ENCODE results near the gene VPS13D.

The VPS13D gene

DNA sequence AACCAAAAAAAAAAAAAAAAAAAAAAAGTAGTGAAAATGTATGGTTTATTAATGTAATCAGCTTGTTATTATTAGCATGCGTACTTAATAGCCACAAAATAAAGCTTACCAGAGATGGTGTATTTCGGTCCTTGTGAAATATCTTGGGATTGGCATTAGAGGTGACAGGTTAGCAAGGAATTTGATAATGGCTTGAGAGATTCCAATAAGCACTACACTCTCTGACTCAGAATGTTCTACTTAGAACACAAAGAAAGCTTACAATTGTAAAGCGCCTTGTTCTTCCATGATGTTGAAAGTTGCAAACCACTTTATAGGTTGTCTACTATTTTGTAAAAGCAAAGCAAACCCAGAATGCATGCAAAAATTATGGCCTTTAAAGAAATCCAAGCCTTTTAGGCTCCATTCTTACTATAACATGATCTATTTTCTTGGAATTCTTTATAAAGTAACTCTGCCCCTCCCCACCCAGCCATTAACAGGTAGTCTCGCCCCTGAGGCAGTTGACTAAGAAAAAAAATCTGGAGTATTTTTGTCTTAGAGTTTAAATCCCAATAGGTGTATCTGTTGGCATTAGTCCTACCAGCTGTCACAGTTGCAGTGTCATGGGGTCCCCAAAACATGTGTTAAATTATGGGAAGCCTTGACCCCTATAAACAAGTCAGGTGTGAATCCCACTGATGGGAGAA is 259.0 kb downstream of the VPS13D start:
- no peak for DNase-seq (ENCODE audit: low read depth in 2 of 2)

DNA sequence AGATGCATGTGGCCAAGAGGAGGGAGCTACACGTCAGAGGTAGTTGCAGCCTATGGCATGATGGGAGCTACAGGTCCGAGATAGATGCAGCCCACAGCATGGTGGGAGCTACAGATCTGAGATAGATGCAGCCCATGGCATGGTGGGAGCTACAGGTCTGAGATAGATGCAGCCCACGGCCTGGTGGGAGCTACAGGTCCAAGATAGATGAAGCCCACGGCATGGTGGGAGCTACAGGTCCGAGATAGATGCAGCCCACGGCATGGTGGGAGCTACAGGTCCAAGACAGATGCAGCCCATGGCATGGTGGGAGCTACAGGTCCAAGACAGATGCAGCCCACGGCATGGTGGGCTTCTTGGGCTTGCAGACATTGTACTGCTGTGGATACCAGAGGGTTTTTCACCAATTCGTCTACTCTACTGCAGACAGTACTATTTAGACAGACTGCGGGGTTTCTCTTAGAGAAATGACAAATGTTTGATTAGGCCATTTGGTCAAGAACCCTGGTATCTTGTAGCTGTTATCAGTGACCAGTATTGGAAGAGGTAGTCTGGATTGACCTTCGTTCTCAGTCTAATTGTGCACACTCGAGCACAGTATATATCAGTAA is 260.8 kb downstream of the VPS13D start:
- no peak for DNase-seq (ENCODE audit: low read depth in 2 of 2)

- peak; percentile 58 to 60 for DNase-seq (ENCODE audit: low read depth in 2 of 2)
Observed at GRCh38 chr1:12491656-12492055, 261.8 kb downstream of the VPS13D start.

DNA sequence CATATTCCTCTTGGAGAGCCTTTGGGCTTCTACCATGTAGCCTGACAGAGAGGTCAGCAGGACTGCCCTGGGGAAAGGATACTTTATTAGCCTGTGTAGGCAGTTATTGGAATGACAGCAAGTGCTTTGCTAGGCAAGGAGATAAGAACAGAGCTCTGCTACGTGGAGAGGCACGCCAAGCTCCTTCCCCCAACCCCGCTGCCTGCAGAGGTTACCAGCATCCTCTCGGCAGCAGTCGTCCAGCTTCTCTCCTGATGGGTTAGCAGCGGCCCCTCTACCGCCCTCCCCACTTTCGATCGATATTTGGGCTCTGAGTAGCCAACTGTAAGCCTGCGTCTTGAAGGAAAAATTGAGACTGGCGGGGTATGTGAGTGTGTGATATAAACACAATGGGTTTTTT is 265.9 kb downstream of the VPS13D start:
- DNase-seq (ENCODE audit: low read depth in 2 of 2): no peak

GRCh38 chr1:12496154-12496961 is 266.5 kb downstream of the VPS13D start:
- DNase-seq (ENCODE audit: low read depth in 2 of 2): no peak

- peak; percentile 41 to 48 for DNase-seq (ENCODE audit: low read depth in 2 of 2)
Observed at GRCh38 chr1:12499539-12500240, 269.9 kb downstream of the VPS13D start.

DNA sequence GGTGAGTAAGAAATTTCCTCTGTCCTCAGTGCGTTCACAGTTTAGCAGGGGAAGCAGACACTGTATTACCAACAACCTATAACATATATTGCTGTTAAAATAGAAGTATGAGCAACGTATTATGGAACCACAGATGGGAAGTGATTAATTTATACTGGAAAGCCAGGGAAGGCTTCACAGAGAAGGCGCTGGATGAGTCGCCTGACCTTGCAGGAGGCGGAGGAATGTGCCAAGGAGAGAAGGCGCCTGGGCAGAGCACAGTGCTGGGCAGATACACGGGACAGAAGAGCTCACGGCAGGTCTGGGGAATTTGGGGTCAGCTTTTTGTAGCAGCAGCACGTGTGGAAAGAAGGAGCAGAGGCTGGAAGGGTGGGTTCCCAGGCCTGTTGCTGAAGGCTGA is 271.8 kb downstream of the VPS13D start:
- DNase-seq (ENCODE audit: low read depth in 2 of 2): peak in 1 of 2 experiments; percentile 40

- DNase-seq (ENCODE audit: low read depth in 2 of 2): no peak
Observed at GRCh38 chr1:12502336-12503109, 272.7 kb downstream of the VPS13D start.

- no peak for DNase-seq (ENCODE audit: low read depth in 2 of 2)
Observed at GRCh38 chr1:12503709-12504108, 273.9 kb downstream of the VPS13D start.

- DNase-seq (ENCODE audit: low read depth in 2 of 2): no peak
Observed at GRCh38 chr1:12504601-12505000, 274.8 kb downstream of the VPS13D start.

DNA sequence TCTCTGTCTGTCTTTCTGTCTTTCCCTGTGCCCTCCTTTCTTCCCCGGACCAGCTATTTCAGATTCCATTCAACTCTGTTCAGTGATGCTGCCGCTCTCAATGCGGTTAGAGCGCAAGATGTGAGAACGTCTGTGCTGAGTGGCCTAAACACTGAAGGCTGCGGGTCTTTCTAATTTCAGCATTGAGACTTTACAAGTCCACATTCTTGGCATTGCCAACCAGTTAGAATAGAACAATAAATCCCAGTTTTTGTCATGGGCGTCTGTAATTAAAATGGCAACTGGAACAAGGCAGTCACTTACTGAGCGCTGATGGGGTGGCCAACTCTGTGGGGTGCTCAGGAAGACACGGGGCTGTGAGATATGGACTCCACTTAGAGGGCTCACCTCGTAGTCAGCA is 275.4 kb downstream of the VPS13D start:
- DNase-seq (ENCODE audit: low read depth in 2 of 2): no peak

DNA sequence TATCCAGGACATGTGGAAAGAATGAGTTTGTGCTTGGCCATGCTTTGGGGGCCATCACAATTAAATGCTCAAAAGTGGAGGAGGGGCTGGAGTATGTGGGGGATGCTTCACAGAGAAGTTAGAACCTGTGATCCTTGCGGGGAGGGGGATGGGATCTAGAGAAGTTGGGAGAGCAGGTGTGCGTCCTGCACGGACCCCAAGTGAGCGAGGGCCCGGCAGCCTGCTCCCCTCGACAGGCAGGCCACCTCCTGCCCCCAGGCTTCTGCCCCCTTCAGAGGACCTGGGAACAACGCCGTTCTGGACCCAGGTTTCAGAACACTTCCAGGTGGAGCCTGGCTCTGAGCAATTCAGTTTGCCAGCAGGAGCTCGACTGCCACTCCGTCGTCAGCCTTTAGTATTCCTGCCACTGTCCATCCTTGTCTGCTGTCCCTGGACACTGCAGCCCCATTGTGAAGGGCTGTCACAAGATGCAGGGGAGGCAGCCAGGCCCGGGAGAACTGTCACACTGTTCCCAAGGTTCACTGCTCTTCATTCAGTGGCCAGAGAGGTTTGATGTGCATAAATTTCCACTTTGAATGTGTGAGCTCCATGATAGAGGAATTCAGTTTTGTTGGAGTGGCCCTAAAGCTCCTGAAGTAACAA is 275.9 kb downstream of the VPS13D start:
- DNase-seq (ENCODE audit: low read depth in 2 of 2): no peak

DNA sequence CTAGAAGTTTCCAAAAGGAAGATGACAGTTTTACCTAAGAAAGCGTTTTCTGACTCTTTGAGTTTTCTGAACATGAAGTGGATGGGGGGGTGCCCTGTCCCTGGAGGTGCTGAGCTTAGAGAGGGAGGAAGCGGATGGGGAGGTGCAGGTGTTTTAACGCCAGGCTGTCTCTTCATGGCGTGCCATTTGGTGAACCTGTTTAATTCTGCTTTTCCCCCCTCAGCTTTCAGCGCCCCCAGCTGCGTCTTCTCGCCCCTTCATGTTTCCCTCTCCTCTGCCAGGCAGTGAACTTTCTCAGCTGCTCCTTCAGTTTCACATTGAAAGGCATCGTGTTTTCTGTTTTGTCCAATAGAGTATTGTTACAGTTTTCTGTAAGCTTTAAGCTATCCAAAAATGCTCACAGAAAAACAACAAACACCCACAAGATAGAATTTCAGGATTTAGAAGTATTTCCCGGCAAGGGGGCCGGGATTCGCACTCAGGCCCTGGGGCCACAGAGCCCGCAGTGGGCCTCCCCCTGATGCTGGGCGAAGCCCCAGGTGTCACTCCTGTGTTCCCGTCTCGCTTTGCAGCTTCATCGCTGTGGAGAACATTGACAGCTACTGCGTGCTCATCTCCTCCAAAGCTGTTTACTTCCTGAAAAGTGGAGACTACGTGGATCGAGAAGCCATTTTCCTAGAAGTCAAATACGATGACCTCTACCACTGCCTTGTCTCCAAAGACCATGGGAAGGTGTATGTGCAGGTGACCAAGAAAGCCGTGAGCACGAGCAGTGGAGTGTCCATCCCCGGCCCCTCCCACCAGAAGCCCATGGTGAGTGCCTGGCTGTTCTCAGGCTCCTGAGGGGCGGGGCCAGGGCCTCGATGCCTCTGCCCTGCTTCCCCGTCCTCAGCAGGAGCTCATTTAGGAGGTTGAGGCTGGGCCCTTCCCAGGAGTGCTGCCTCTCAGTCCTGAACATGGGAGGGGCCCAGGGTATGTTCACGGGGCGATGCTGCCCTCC is 276.8 kb downstream of the VPS13D start:
- DNase-seq (ENCODE audit: low read depth in 2 of 2): no peak

DNA sequence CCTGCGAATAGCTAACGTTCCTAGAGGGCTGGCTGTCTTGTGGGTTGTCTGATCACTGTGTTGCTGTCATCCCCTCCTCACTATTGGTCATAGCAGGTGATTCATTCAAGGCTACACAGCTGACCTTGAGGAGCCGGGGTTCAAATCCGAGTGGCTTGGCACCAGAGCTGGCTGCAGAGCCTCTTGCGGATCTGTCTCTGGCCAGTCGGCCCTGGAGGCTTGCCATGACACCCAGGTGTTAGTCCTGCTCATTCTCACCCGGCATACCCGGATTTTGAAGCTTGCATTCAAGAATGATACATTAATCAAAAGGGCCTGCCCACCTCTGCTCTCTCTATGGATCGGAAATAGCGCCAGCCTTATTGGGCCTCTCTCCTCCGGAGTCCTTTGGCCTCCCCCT is 277.8 kb downstream of the VPS13D start:
- no peak for DNase-seq (ENCODE audit: low read depth in 2 of 2)

- DNase-seq (ENCODE audit: low read depth in 2 of 2): no peak
Observed at GRCh38 chr1:12508849-12509248, 279.0 kb downstream of the VPS13D start.

DNA sequence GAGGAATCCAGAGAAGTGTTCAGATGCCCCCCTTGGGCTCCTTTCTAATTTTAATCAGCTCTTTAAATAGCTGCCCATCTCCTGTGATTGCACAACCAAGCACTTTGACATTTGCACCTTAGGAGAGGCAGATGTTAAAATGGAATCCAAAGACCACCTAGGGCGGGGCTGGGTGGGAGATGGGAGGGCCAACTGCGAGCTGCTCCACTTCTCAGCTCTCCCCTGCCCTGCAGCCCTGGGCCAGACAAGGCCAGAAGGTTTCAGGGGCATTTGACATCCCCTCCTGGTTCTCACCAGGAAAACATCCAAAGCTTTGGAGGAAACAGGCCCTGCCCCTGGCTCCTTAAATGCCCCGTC is 281.3 kb downstream of the VPS13D start:
- DNase-seq (ENCODE audit: low read depth in 2 of 2): no peak

DNA sequence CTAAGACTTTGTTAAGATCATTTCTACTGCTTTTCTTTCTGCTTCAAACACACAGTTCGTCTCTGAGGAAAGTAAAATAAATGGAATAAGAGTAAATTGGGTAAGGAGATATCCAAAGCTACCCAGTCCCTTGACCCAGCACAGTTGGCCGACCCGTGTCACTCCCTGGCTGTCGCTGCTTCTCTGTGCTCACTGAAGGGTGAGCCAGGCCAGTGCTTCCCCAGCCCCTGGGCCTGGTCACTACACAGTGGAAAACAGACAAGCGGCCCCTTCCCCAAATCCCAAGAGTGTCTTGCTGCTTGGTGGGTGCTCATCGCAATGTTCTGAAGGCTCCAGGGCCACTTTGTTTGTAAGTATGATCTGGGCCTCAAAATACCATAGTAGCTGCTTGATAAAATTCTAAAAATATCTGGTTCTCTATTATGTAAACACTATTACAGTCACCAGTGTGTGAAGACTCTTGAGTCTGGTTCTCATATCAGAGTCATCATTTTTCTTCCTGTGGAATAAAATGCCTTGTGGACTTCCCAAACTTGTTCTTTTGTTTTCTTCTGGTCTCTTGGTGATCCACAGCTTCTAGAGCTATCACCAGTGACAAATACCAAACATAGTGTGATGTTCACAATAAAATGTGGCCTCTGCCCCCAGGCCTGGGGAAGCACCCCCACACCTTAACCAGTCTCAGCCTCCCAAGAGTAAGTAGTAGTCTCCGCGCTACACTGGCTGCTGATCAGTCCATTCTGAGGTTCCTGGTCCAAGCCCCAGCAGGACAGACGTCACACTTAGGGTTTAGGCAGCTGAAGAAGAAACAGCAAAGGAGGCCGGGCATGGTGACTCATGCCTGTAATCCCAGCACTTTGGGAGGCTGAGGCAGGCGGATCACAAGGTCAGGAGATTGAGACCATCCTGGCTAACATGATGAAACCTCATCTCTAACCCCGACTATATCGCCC is 282.0 kb downstream of the VPS13D start:
- no peak for DNase-seq (ENCODE audit: low read depth in 2 of 2)

GRCh38 chr1:12513181-12513580 is 283.4 kb downstream of the VPS13D start:
- no peak for DNase-seq (ENCODE audit: low read depth in 2 of 2)

GRCh38 chr1:12514590-12514989 is 284.8 kb downstream of the VPS13D start:
- no peak for DNase-seq (ENCODE audit: low read depth in 2 of 2)
